Thyroid gland (tissue), 4 donors: ENCODE results near the gene MYOF.

ENCODE experiments used
- POLR2A ChIP-seq, 2 donors: fragments of 450-650 bp; IDR thresholded peaks; one replicate each; pipeline ENCODE4 v1.6.1; 2017; ENCODE audit warnings: antibody characterized with exemption in 2 of 2, mild to moderate bottlenecking in 2 of 2, moderate library complexity in 1 of 2
- TF ChIP-seq, protein P1 (sequence below), 6 experiments: fragments of 200-600 bp in 3 of 6; fragments of 450-650 bp in 3 of 6; sonication (generic) in 3 of 6; IDR thresholded peaks; one replicate each; pipeline ENCODE4 v1.5.1; 2016 to 2019; ENCODE audit warnings: antibody characterized with exemption in 6 of 6, mild to moderate bottlenecking in 2 of 6, inconsistent platforms in 1 of 6, moderate library complexity in 1 of 6

DNA sequence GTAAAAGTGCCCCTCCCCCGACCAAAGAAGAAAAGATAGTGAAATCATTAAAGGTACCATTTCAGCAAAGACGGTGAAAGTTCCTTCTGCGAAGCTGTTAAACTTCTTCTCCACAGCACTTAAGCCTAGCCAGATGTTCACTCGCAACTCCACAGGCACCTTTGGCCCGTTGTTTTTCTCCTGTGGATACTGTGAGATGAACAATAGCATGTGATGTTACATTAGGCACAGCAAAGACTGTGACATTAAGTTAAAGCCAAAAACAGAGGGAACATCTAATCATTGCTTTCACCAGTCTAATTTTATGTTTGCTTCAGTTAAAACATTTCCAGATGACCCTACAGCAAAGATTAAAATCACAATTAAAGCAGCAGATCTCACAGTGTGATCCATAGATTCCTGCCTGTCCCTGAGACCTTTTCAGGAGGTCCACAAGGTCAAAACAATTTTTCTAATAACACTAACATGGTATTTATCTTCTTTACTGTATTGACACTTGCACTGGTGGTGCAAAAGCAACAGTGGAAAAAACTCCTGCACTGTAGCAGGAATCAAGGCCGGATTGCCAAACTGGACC lies 112.5 kb downstream of the MYOF start:
- TF ChIP-seq, protein P1, sequence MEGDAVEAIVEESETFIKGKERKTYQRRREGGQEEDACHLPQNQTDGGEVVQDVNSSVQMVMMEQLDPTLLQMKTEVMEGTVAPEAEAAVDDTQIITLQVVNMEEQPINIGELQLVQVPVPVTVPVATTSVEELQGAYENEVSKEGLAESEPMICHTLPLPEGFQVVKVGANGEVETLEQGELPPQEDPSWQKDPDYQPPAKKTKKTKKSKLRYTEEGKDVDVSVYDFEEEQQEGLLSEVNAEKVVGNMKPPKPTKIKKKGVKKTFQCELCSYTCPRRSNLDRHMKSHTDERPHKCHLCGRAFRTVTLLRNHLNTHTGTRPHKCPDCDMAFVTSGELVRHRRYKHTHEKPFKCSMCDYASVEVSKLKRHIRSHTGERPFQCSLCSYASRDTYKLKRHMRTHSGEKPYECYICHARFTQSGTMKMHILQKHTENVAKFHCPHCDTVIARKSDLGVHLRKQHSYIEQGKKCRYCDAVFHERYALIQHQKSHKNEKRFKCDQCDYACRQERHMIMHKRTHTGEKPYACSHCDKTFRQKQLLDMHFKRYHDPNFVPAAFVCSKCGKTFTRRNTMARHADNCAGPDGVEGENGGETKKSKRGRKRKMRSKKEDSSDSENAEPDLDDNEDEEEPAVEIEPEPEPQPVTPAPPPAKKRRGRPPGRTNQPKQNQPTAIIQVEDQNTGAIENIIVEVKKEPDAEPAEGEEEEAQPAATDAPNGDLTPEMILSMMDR (IDR thresholded peaks at IDR 0.05), result no peak
- TF ChIP-seq POLR2A (IDR thresholded peaks at IDR 0.05), result no peak
